Stimulated activated CD8-positive, alpha-beta memory T cell treated with anti-CD3 and anti-CD28 coated beads, Interleukin-15, amount 100 ng/mL, for 1 hour (primary cell): ENCODE measurements around the gene RPL10.

ENCODE experiments used
- DNase-seq: peaks from one replicate; pipeline ENCODE4 v3.0.0-alpha.2; 2020; ENCODE audit warnings: low read depth

The RPL10 gene

GRCh38 chrX:154401045-154401799, 3.0 kb downstream of the RPL10 start:
- DNase-seq, result no peak

GRCh38 chrX:154401918-154402621, 3.9 kb downstream of the RPL10 start:
- DNase-seq, result no peak

- no peak for DNase-seq
Observed at GRCh38 chrX:154402622-154403127, 4.5 kb downstream of the RPL10 start.

GRCh38 chrX:154403192-154403591, 5.0 kb downstream of the RPL10 start:
- DNase-seq, result no peak

GRCh38 chrX:154403858-154404257, 5.7 kb downstream of the RPL10 start:
- no peak for DNase-seq

GRCh38 chrX:154404625-154405192, 6.5 kb downstream of the RPL10 start:
- DNase-seq, result no peak

- no peak for DNase-seq
Observed at GRCh38 chrX:154408659-154409221, 10.6 kb downstream of the RPL10 start.

GRCh38 chrX:154409222-154409871, 11.2 kb downstream of the RPL10 start, which contains the start of gene DNASE1L1:
Gene DNASE1L1 (minus strand): TSS chrX:154409254. CDS start chrX:154405568, 3,686 bp downstream.
- no peak for DNase-seq

- DNase-seq, result no peak
Observed at GRCh38 chrX:154411981-154412340, 13.8 kb downstream of the RPL10 start.

GRCh38 chrX:154412468-154412867, 14.3 kb downstream of the RPL10 start:
- no peak for DNase-seq

GRCh38 chrX:154413142-154413541, 15.0 kb downstream of the RPL10 start:
- no peak for DNase-seq

GRCh38 chrX:154417157-154417556, 19.0 kb downstream of the RPL10 start:
- no peak for DNase-seq

GRCh38 chrX:154419189-154419588, 21.0 kb downstream of the RPL10 start:
- DNase-seq, result no peak

GRCh38 chrX:154419688-154420401, 21.7 kb downstream of the RPL10 start:
- DNase-seq, result no peak

GRCh38 chrX:154420402-154420756, 22.2 kb downstream of the RPL10 start:
- DNase-seq, result no peak

- DNase-seq, result no peak
Observed at GRCh38 chrX:154426916-154427770, 29.0 kb downstream of the RPL10 start.

- peak; percentile 67 for DNase-seq
Observed at GRCh38 chrX:154428176-154429171, 30.3 kb downstream of the RPL10 start, which contains the start of gene ATP6AP1. Gene ATP6AP1 (plus strand): TSS chrX:154428677. CDS start chrX:154428693, 16 bp downstream.

- DNase-seq, result no peak
Observed at GRCh38 chrX:154429711-154430110, 31.5 kb downstream of the RPL10 start.

- no peak for DNase-seq
Observed at GRCh38 chrX:154430479-154430878, 32.3 kb downstream of the RPL10 start.
